Naive thymus-derived CD4-positive, alpha-beta T cell (primary cell): ENCODE measurements around the gene IMPDH1. TPM values are rescaled to one million over a fixed set of nuclear protein-coding genes. Genes with fewer than 3 reads are reported as not detected.

Experiments used
- ATAC-seq: fragments of 150-1000 bp; cut with Tn5 transposase; 2 replicates; pipeline ENCODE4 v1.10.0; 2021; ENCODE audit warnings: mild to moderate bottlenecking, moderate library complexity
- CTCF ChIA-PET: fragments of 350-600 bp; sonication (Branson Sonifier 250); formaldehyde crosslinking; loops from one replicate; lab custom pipeline; 2021; ENCODE audit warnings: antibody characterized with exemption; lab: Charles Lee
- POLR2A ChIA-PET: fragments of 350-600 bp; sonication (Branson Sonifier 250); formaldehyde crosslinking; loops from one replicate; lab custom pipeline; 2021; ENCODE audit warnings: antibody characterized with exemption, inconsistent platforms; lab: Charles Lee
- DNase-seq, 9 donors: peaks; one replicate each; pipeline versions ENCODE4 v3.0.0 to v3.0.0-alpha.2; 2020 to 2022; ENCODE audit warnings: mixed read lengths in 1 of 9
- H3K27ac ChIP-seq: one replicate; pipeline ENCODE4 v1.7.0; 2013; ENCODE audit warnings: mild to moderate bottlenecking, low read depth, low read length, moderate library complexity
- H3K27me3 ChIP-seq, 2 donors: one replicate each; pipeline ENCODE4 v1.7.0; 2013; ENCODE audit warnings: low read length in 2 of 2, mild to moderate bottlenecking in 2 of 2, moderate library complexity in 2 of 2; ENCODE audit not compliant: control insufficient read depth in 2 of 2, insufficient read depth in 2 of 2
- H3K36me3 ChIP-seq, 3 experiments: 1 replicate in 2 of 3; 2 replicates in 1 of 3; pipeline ENCODE4 v1.7.0; 2013; ENCODE audit warnings: low read length in 3 of 3, mild to moderate bottlenecking in 3 of 3, moderate library complexity in 1 of 3; ENCODE audit not compliant: insufficient read depth in 3 of 3, control insufficient read depth in 2 of 3
- H3K4me1 ChIP-seq, 2 donors: one replicate each; pipeline ENCODE4 v1.7.0; 2013; ENCODE audit warnings: low read length in 2 of 2, mild to moderate bottlenecking in 2 of 2, moderate library complexity in 1 of 2; ENCODE audit not compliant: control insufficient read depth in 2 of 2, insufficient read depth in 2 of 2
- H3K4me3 ChIP-seq: 2 replicates; pipeline ENCODE4 v1.7.0; 2013; ENCODE audit warnings: mild to moderate bottlenecking, low read length
- H3K9me3 ChIP-seq, 3 experiments: 1 replicate in 2 of 3; 2 replicates in 1 of 3; pipeline ENCODE4 v1.7.0; 2013; ENCODE audit warnings: low read length in 3 of 3; ENCODE audit not compliant: control insufficient read depth in 2 of 3
- H3K27ac Mint-ChIP-seq, 9 donors: one replicate each; pipeline ENCODE4 v1.8.0; 2020 to 2022; ENCODE audit warnings: mixed read lengths in 9 of 9, mild to moderate bottlenecking in 8 of 9, moderate library complexity in 5 of 9, inconsistent platforms in 2 of 9
- H3K27me3 Mint-ChIP-seq, 5 donors: one replicate each; pipeline ENCODE4 v1.8.0; 2021 to 2022; ENCODE audit warnings: mixed read lengths in 5 of 5, mild to moderate bottlenecking in 1 of 5
- H3K36me3 Mint-ChIP-seq, 5 donors: one replicate each; pipeline ENCODE4 v1.8.0; 2020 to 2022; ENCODE audit warnings: mixed read lengths in 5 of 5, mild to moderate bottlenecking in 3 of 5, inconsistent platforms in 1 of 5
- H3K4me1 Mint-ChIP-seq, 7 donors: one replicate each; pipeline ENCODE4 v1.8.0; 2020 to 2022; ENCODE audit warnings: mixed read lengths in 7 of 7, mild to moderate bottlenecking in 3 of 7, inconsistent platforms in 1 of 7
- H3K4me3 Mint-ChIP-seq, 10 donors: one replicate each; pipeline ENCODE4 v1.8.0; 2020 to 2022; ENCODE audit warnings: mild to moderate bottlenecking in 10 of 10, mixed read lengths in 10 of 10, moderate library complexity in 6 of 10, inconsistent platforms in 2 of 10
- H3K9me3 Mint-ChIP-seq, 11 donors: one replicate each; pipeline ENCODE4 v1.8.0; 2020 to 2022; ENCODE audit warnings: mixed read lengths in 11 of 11, mild to moderate bottlenecking in 4 of 11, inconsistent platforms in 1 of 11, moderate library complexity in 1 of 11
- intact Hi-C, 2 donors: fragments of 100-400 bp; cut with micrococcal nuclease; formaldehyde crosslinking; loops; one replicate each; pipeline ENCODE4 v1.15.1; 2023
- polyA plus RNA-seq, 2 donors: library from polyadenylated mRNA; unstranded; fragments of 300-500 nt; fragmentation: Illumina TruSeq; gene quantifications; one replicate each; pipeline ENCODE4 v1.2.3, GENCODE V29; 2021
- total RNA-seq, 6 experiments: library from RNA in 5 of 6; stranded (reverse) in 5 of 6; gene quantifications; 1 replicate in 5 of 6; 2 replicates in 1 of 6; pipeline ENCODE4 v1.2.3 and lab custom pipeline; 2021 to 2026

The IMPDH1 gene
- total and polyA plus RNA-seq, 7 experiments from 2014 or later, result 33.7 to 92.0 (median 44.4) TPM

GRCh38 chr7:128358233-128358632, 51.5 kb downstream of the IMPDH1 start:
- no peaks in the 10 kb centered on the region for H3K9me3 Mint-ChIP-seq

GRCh38 chr7:128357217-128357613, 52.6 kb downstream of the IMPDH1 start:
- Mint-ChIP-seq H3K4me3 (no peak overlapping the region), H3K27ac (no peak overlapping the region), H3K4me1 (peaks cover 6 to 21% (median 13%) of the 10 kb centered on the region in 7 donors), H3K27me3 (peaks cover 17 to 73% (median 33%) of the 10 kb centered on the region in 5 donors), H3K9me3 (no peaks in the 10 kb centered on the region), H3K36me3 (no peaks in the 10 kb centered on the region)
- H3K4me3 ChIP-seq, result no peak overlapping the region
- peaks cover 0 to 3% of the 10 kb centered on the region in 2 donors for H3K4me1 ChIP-seq
- intact Hi-C loops, result no loop called here
- H3K9me3 ChIP-seq, result no peaks in the 10 kb centered on the region
- H3K27ac ChIP-seq, result no peak overlapping the region
- ChIA-PET CTCF (interaction anchor here (0.9 to 2.0 kb wide), 3 partner anchors 9 to 69 kb away, joined by 3 to 7 read pairs (median 4); no protein-coding TSS in a partner anchor), POLR2A (no interaction called here)
- no peak for DNase-seq
- H3K36me3 ChIP-seq, result no peaks in the 10 kb centered on the region
- no peak for ATAC-seq
- no peaks in the 10 kb centered on the region for H3K27me3 ChIP-seq

More at GRCh38 chr7:128358233-128358632, 51.5 kb downstream of the IMPDH1 start:
- no peaks in the 10 kb centered on the region for H3K27me3 ChIP-seq
- CTCF ChIA-PET, result interaction anchor here (0.9 to 2.0 kb wide), 3 partner anchors 10 to 68 kb away, joined by 3 to 7 read pairs (median 4); no protein-coding TSS in a partner anchor
- no peak for DNase-seq
- Mint-ChIP-seq H3K4me1 (peaks cover 11 to 27% (median 17%) of the 10 kb centered on the region in 7 donors), H3K27me3 (peaks cover 20 to 74% (median 30%) of the 10 kb centered on the region in 5 donors), H3K4me3 (no peak overlapping the region), H3K36me3 (no peaks in the 10 kb centered on the region), H3K27ac (no peak overlapping the region)
- H3K36me3 ChIP-seq, result no peaks in the 10 kb centered on the region
- intact Hi-C loops, result no loop called here
- H3K4me1 ChIP-seq, result peaks cover 0 to 5% of the 10 kb centered on the region in 2 donors
- H3K4me3 ChIP-seq, result no peak overlapping the region
- POLR2A ChIA-PET, result no interaction called here
- H3K27ac ChIP-seq, result no peak overlapping the region
- no peak for ATAC-seq
- no peaks in the 10 kb centered on the region for H3K9me3 ChIP-seq

- no peak overlapping the region for H3K27ac Mint-ChIP-seq
- H3K4me3 ChIP-seq, result no peak overlapping the region
- no peak overlapping the region for H3K27ac ChIP-seq
- no peaks in the 10 kb centered on the region for H3K36me3 ChIP-seq
- CTCF ChIA-PET, result no interaction called here
- H3K4me1 ChIP-seq, result no peaks in the 10 kb centered on the region
- H3K4me3 Mint-ChIP-seq, result no peak overlapping the region
- DNase-seq (no peak), ATAC-seq (no peak)
- H3K36me3 Mint-ChIP-seq, result no peaks in the 10 kb centered on the region
- POLR2A ChIA-PET, result no interaction called here
- no peaks in the 10 kb centered on the region for H3K9me3 Mint-ChIP-seq
- H3K4me1 Mint-ChIP-seq, result peaks cover under 1 to 16% (median 8%) of the 10 kb centered on the region in 7 donors
- H3K9me3 ChIP-seq, result no peaks in the 10 kb centered on the region
- H3K27me3 ChIP-seq, result no peaks in the 10 kb centered on the region
- intact Hi-C loops, result no loop called here
- peaks cover 13 to 67% (median 30%) of the 10 kb centered on the region in 5 donors for H3K27me3 Mint-ChIP-seq
Measured at GRCh38 chr7:128356546-128357216, 53.1 kb downstream of the IMPDH1 start.

- Mint-ChIP-seq H3K27me3 (peaks cover 19 to 66% (median 24%) of the 10 kb centered on the region in 5 donors), H3K36me3 (no peaks in the 10 kb centered on the region), H3K4me3 (peak overlapping the region in 4 of 10 donors; percentile 6 to 79 (median 52)), H3K9me3 (no peaks in the 10 kb centered on the region), H3K4me1 (peaks cover 0 to 9% (median 8%) of the 10 kb centered on the region in 7 donors), H3K27ac (no peak overlapping the region)
- ATAC-seq (no peak), DNase-seq (no peak)
- no peaks in the 10 kb centered on the region for H3K27me3 ChIP-seq
- no peak overlapping the region for H3K4me3 ChIP-seq
- H3K9me3 ChIP-seq, result no peaks in the 10 kb centered on the region
- POLR2A ChIA-PET, result no interaction called here
- no peaks in the 10 kb centered on the region for H3K36me3 ChIP-seq
- H3K4me1 ChIP-seq, result no peaks in the 10 kb centered on the region
- CTCF ChIA-PET, result interaction anchor here (1.1 kb wide), 1 partner anchor 9 kb away, joined by 6 read pairs; no protein-coding TSS in a partner anchor
- no peak overlapping the region for H3K27ac ChIP-seq
- intact Hi-C loops, result no loop called here
Measured at GRCh38 chr7:128353610-128354009, 56.2 kb downstream of the IMPDH1 start.

GRCh38 chr7:128353189-128353588, 56.6 kb downstream of the IMPDH1 start:
- Mint-ChIP-seq H3K4me1 (peaks cover 0 to 9% (median 8%) of the 10 kb centered on the region in 7 donors), H3K36me3 (no peaks in the 10 kb centered on the region), H3K27ac (no peak overlapping the region), H3K4me3 (peak overlapping the region in 8 of 10 donors; percentile 15 to 79 (median 56)), H3K9me3 (no peaks in the 10 kb centered on the region), H3K27me3 (peaks cover 19 to 66% (median 22%) of the 10 kb centered on the region in 5 donors)
- POLR2A ChIA-PET, result interaction anchor here (1.1 kb wide), 1 partner anchor 30 kb away, joined by 3 read pairs; no protein-coding TSS in a partner anchor
- DNase-seq (no peak), ATAC-seq (no peak)
- intact Hi-C loops, result no loop called here
- Histone ChIP-seq H3K4me1 (no peaks in the 10 kb centered on the region), H3K36me3 (no peaks in the 10 kb centered on the region), H3K9me3 (no peaks in the 10 kb centered on the region), H3K27me3 (no peaks in the 10 kb centered on the region), H3K4me3 (no peak overlapping the region), H3K27ac (no peak overlapping the region)
- CTCF ChIA-PET, result interaction anchor here (0.8 kb wide), 1 partner anchor 34 kb away, joined by 3 read pairs; no protein-coding TSS in a partner anchor

- no peak for DNase-seq
- H3K4me1 ChIP-seq, result no peaks in the 10 kb centered on the region
- no peak overlapping the region for H3K4me3 ChIP-seq
- Mint-ChIP-seq H3K27me3 (peaks cover 21 to 68% (median 22%) of the 10 kb centered on the region in 5 donors), H3K4me3 (peak overlapping the region; percentile 15 to 79 (median 56)), H3K4me1 (peaks cover 0 to 9% (median 8%) of the 10 kb centered on the region in 7 donors), H3K27ac (no peak overlapping the region), H3K9me3 (no peaks in the 10 kb centered on the region), H3K36me3 (no peaks in the 10 kb centered on the region)
- H3K9me3 ChIP-seq, result no peaks in the 10 kb centered on the region
- no peaks in the 10 kb centered on the region for H3K36me3 ChIP-seq
- intact Hi-C loops, result loop anchor here in 1 of 2 donors (1.0 kb wide), 1 partner anchor 9 kb away; the partner anchor contains the start of gene PRRT4
- no peak for ATAC-seq
- no peaks in the 10 kb centered on the region for H3K27me3 ChIP-seq
- H3K27ac ChIP-seq, result no peak overlapping the region
- ChIA-PET CTCF (interaction anchor here (0.8 kb wide), 1 partner anchor 35 kb away, joined by 3 read pairs; no protein-coding TSS in a partner anchor), POLR2A (interaction anchor here (1.1 kb wide), 1 partner anchor 29 kb away, joined by 3 read pairs; no protein-coding TSS in a partner anchor)
Measured at GRCh38 chr7:128352636-128353035, 57.1 kb downstream of the IMPDH1 start.
